Stomach (tissue), 4 donors: ENCODE data around the gene NT5C.

ENCODE experiments used
- POLR2A ChIP-seq, 4 donors: fragments of 450-650 bp; IDR thresholded peaks; one replicate each; pipeline ENCODE4 v1.6.1; 2016; ENCODE audit warnings: antibody characterized with exemption in 4 of 4, control low read depth in 2 of 4, mild to moderate bottlenecking in 1 of 4, moderate library complexity in 1 of 4
- TF ChIP-seq, protein P1 (sequence below), 7 experiments: fragments of 450-650 bp in 4 of 7; fragments of 200-600 bp in 3 of 7; sonication (generic) in 3 of 7; IDR thresholded peaks; one replicate each; pipeline ENCODE4 v1.5.1; 2016 to 2019; ENCODE audit warnings: antibody characterized with exemption in 7 of 7, control low read depth in 2 of 7, mild to moderate bottlenecking in 1 of 7

DNA sequence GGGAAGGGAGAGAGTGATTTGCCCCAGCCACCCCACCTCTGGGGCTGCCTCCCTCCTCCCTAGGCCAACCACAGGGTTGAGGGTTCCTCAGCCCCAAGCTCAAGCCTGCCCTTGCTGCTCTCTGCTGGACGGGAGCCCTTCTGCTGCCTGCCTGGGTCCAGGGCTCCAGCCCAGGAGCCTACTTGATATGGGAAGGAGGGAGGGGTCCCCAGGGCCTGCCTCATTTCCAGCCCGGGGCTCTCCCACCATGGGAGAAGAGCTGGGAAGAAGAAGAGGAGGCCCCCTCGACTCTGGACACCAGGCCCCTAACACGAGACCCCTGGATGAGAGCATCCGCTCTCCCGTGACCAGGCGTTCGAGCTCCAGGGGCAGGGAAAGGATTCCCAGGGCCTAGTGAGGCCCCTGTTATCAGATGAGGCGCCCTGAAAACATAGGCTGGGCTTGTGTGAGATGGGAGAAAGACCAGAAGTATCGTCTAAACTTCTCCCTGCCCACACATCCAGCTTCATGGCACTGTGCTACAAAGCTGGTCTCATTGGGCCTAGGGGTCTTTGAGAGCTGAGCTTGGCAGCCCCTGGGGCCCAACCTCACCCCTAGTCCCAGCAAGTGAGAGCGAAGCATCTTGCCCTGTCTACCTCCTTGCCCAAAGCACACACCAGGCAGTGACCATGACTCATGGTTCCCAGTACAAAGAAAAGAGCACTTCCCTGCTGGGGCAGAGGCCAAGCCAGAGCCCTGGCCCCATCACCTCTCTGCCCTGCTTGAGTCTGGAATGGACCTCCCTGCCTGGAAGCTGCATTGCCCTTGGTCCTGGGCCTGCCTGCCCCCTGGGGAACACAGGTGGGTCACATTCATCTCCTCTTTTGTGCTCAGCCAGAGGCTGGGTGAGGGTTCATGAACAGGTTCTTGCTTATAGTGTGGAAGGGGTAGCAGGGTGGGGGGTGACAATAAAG, 42.8 kb downstream of the NT5C start:
- TF ChIP-seq, protein P1, sequence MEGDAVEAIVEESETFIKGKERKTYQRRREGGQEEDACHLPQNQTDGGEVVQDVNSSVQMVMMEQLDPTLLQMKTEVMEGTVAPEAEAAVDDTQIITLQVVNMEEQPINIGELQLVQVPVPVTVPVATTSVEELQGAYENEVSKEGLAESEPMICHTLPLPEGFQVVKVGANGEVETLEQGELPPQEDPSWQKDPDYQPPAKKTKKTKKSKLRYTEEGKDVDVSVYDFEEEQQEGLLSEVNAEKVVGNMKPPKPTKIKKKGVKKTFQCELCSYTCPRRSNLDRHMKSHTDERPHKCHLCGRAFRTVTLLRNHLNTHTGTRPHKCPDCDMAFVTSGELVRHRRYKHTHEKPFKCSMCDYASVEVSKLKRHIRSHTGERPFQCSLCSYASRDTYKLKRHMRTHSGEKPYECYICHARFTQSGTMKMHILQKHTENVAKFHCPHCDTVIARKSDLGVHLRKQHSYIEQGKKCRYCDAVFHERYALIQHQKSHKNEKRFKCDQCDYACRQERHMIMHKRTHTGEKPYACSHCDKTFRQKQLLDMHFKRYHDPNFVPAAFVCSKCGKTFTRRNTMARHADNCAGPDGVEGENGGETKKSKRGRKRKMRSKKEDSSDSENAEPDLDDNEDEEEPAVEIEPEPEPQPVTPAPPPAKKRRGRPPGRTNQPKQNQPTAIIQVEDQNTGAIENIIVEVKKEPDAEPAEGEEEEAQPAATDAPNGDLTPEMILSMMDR (IDR thresholded peaks at IDR 0.05) = no peak
- TF ChIP-seq POLR2A (IDR thresholded peaks at IDR 0.05) = peak in 1 of 4 donors; percentile 24
